Endodermal cell (in vitro differentiated cells): ENCODE data around the gene GSS. TPM values are rescaled to one million over a fixed set of nuclear protein-coding genes. Genes with fewer than 3 reads are reported as not detected.

ENCODE experiments used
- DNase-seq: peaks from one replicate; pipeline ENCODE4 v3.0.0-alpha.2; 2017
- H3K27ac ChIP-seq: 2 replicates; pipeline ENCODE4 v1.5.1; 2013; ENCODE audit warnings: mild to moderate bottlenecking, low read depth, low read length, moderate library complexity
- H3K27me3 ChIP-seq: 2 replicates; pipeline ENCODE4 v1.6.1; 2013; ENCODE audit warnings: mild to moderate bottlenecking, low read length, moderate library complexity; ENCODE audit not compliant: insufficient read depth, control insufficient read depth, poor library complexity, severe bottlenecking
- H3K36me3 ChIP-seq: 2 replicates; pipeline ENCODE4 v1.7.0; 2013; ENCODE audit warnings: mild to moderate bottlenecking, low read length, moderate library complexity; ENCODE audit not compliant: control insufficient read depth, insufficient read depth
- H3K4me1 ChIP-seq: one replicate; pipeline ENCODE4 v1.7.0; 2013; ENCODE audit warnings: low read length; ENCODE audit not compliant: control insufficient read depth, insufficient read depth
- H3K4me3 ChIP-seq: 2 replicates; pipeline ENCODE4 v1.5.1; 2013; ENCODE audit warnings: mild to moderate bottlenecking, low read length, moderate library complexity
- H3K9ac ChIP-seq: 2 replicates; pipeline ENCODE4 v1.6.1; 2013; ENCODE audit warnings: mild to moderate bottlenecking, low read length, moderate library complexity; ENCODE audit not compliant: poor library complexity, severe bottlenecking; ENCODE audit errors: extremely low read depth
- H3K9me3 ChIP-seq: 2 replicates; pipeline ENCODE4 v1.6.1; 2013; ENCODE audit warnings: mild to moderate bottlenecking, low read length, moderate library complexity; ENCODE audit not compliant: control insufficient read depth
- H3K27ac Mint-ChIP-seq: 2 replicates; pipeline ENCODE4 v1.8.0; 2020; ENCODE audit warnings: mixed read lengths
- H3K27me3 Mint-ChIP-seq: 2 replicates; pipeline ENCODE4 v1.8.0; 2021; ENCODE audit warnings: mild to moderate bottlenecking, mixed read lengths; ENCODE audit not compliant: insufficient read depth
- H3K36me3 Mint-ChIP-seq: 2 replicates; pipeline ENCODE4 v1.8.0; 2020; ENCODE audit warnings: low read depth, mixed read lengths
- H3K4me1 Mint-ChIP-seq: 2 replicates; pipeline ENCODE4 v1.8.0; 2020; ENCODE audit warnings: mixed read lengths
- H3K4me3 Mint-ChIP-seq: 2 replicates; pipeline ENCODE4 v1.8.0; 2020; ENCODE audit warnings: mild to moderate bottlenecking, moderate library complexity, mixed read lengths
- H3K9me3 Mint-ChIP-seq: 2 replicates; pipeline ENCODE4 v1.8.0; 2020; ENCODE audit warnings: mild to moderate bottlenecking, mixed read lengths
- CTCF ChIP-seq: fragments of 200-600 bp; sonication (generic); conservative IDR thresholded peaks from 2 replicates; pipeline ENCODE4 v1.5.0; 2021; ENCODE audit warnings: antibody characterized with exemption, mild to moderate bottlenecking
- WGBS, 2 experiments: methylation state at CpG; one replicate each; pipeline versions ENCODE4 v1.1.5 to v1.1.7; 2013; ENCODE audit warnings: missing lambda C conversion rate in 2 of 2, mixed read lengths in 1 of 2; ENCODE audit not compliant: insufficient coverage in 1 of 2, insufficient read length in 1 of 2; 5-methylcytosine and 5-hydroxymethylcytosine counted together
- long read RNA-seq, 4 experiments: library from polyadenylated mRNA in 2 of 4; library from RNA in 1 of 4; library from capped mRNA in 1 of 4; stranded (forward) in 3 of 4; unstranded in 1 of 4; transcript quantifications; one replicate each; pipeline ENCODE4 v2.0.0, GENCODE V29; 2020 to 2021; ENCODE audit warnings: inconsistent platforms in 1 of 4
- polyA plus RNA-seq, 2 experiments: library from polyadenylated mRNA; stranded (reverse); fragments of 50-300 nt; gene quantifications; one replicate each; pipeline ENCODE4 v1.2.3, GENCODE V29; 2013
- total RNA-seq, 2 donors: library from RNA; stranded (reverse); fragmentation: NEBNext Ultra II Directional in 1 of 2; extraction: Animal tissue kit (Norgen Biotek cat#: 25700) in 1 of 2; gene quantifications; 2 replicates in 1 of 2; 3 replicates in 1 of 2; pipeline ENCODE4 v1.2.1, GENCODE V29; 2021

GSS gene
- total RNA-seq, result 10 to 100 TPM; 60.8 to 71.3 TPM
- polyA plus RNA-seq (2013, experiment 1 of 2), result 43.8 TPM
- polyA plus RNA-seq (2013, experiment 2 of 2), result 41.5 TPM
- long read RNA-seq, experiment 1, transcript GSS-201 (13 exons, 1,919 nt), result major isoform, 14 of 42 reads
- long read RNA-seq, experiment 1, partial matches to known transcripts, result 14 of 42 reads
- long read RNA-seq, experiment 1, other reads (novel, unspliced or antisense), result 14 of 42 reads
- long read RNA-seq, experiment 2, transcript GSS-201 (13 exons, 1,919 nt), result major isoform, 60 of 91 reads
- long read RNA-seq, experiment 2, partial matches to known transcripts, result 9 of 91 reads
- long read RNA-seq, experiment 2, other reads (novel, unspliced or antisense), result 22 of 91 reads
- long read RNA-seq, experiment 3, transcript GSS-201 (13 exons, 1,919 nt), result major isoform, 408 of 506 reads
- long read RNA-seq, experiment 3, partial matches to known transcripts, result 23 of 506 reads
- long read RNA-seq, experiment 3, other reads (novel, unspliced or antisense), result 70 of 506 reads
- long read RNA-seq, experiment 4, transcript GSS-201 (13 exons, 1,919 nt), result major isoform, 70 of 131 reads
- long read RNA-seq, experiment 4, partial matches to known transcripts, result 48 of 131 reads
- long read RNA-seq, experiment 4, other reads (novel, unspliced or antisense), result 13 of 131 reads

GRCh38 chr20:34955231-34956040 lies at the start of gene GSS, which contains the start of gene MYH7B:
Gene GSS (minus strand): TSS chr20:34955806. CDS start chr20:34951852, 3,954 bp downstream.
Gene MYH7B (plus strand): TSS chr20:34955868. CDS start chr20:34978006, 22,138 bp downstream.
- peaks cover 28% of the 10 kb centered on the region for H3K4me1 Mint-ChIP-seq
- peak; percentile 67 for TF ChIP-seq CTCF
- peak; percentile 99 for DNase-seq
- peak within 1 kb of the TSS; percentile 98 for H3K27ac Mint-ChIP-seq
- Histone ChIP-seq H3K4me3 (peak within 1 kb of the TSS; percentile 91), H3K27me3 (no peaks in the 10 kb centered on the region), H3K9ac (peak within 1 kb of the TSS; percentile 93), H3K9me3 (no peaks in the 10 kb centered on the region), H3K4me1 (peaks cover 4% of the 10 kb centered on the region), H3K36me3 (peaks cover 7% of the 10 kb centered on the region), H3K27ac (peak within 1 kb of the TSS; percentile 92)
- H3K27me3 Mint-ChIP-seq, result no peaks in the 10 kb centered on the region
- WGBS, 2 experiments, result 0% methylated on average over 12 to 62 of the region's 62 CpGs
- H3K4me3 Mint-ChIP-seq, result peak within 1 kb of the TSS; percentile 90
- peaks cover 2% of the 10 kb centered on the region for H3K9me3 Mint-ChIP-seq
- no peaks in the 10 kb centered on the region for H3K36me3 Mint-ChIP-seq

- Histone ChIP-seq H3K9ac (no peak overlapping the region), H3K4me1 (no peaks in the 10 kb centered on the region), H3K36me3 (peaks cover 78% of the 10 kb centered on the region), H3K4me3 (no peak overlapping the region), H3K27me3 (no peaks in the 10 kb centered on the region), H3K9me3 (no peaks in the 10 kb centered on the region), H3K27ac (no peak overlapping the region)
- peak overlapping the region; percentile 87 for H3K27ac Mint-ChIP-seq
- no peaks in the 10 kb centered on the region for H3K9me3 Mint-ChIP-seq
- no peak for TF ChIP-seq CTCF
- no peak overlapping the region for H3K4me3 Mint-ChIP-seq
- DNase-seq, result peak; percentile 12
- H3K27me3 Mint-ChIP-seq, result no peaks in the 10 kb centered on the region
- no peaks in the 10 kb centered on the region for H3K4me1 Mint-ChIP-seq
- 93 to 97% methylated on average over 19 to 20 of the region's 20 CpGs for whole genome bisulfite sequencing, 2 experiments
- H3K36me3 Mint-ChIP-seq, result peaks cover 83% of the 10 kb centered on the region
Observed at GRCh38 chr20:35004749-35005462, 49.3 kb upstream of the GSS start.
